SK-N-MC (cell line): Measurements from ENCODE around the gene NEURL1.

Experiments
- EZH2 ChIP-seq: fragments of 200-600 bp; sonication (generic); IDR thresholded peaks from one replicate; pipeline ENCODE4 v1.6.1; 2017; ENCODE audit warnings: antibody characterized with exemption
- FOXP2 ChIP-seq: optimal IDR thresholded peaks from 2 replicates; pipeline ENCODE3; 2011; ENCODE audit warnings: mild to moderate bottlenecking, moderate library complexity; ENCODE audit not compliant: insufficient read depth; ENCODE audit errors: extremely low read length, control extremely low read depth

- TF ChIP-seq EZH2 (no peak), FOXP2 (no peak)
Measured at GRCh38 chr10:103590744-103591291, 97.3 kb downstream of the NEURL1 start.
